ENCODE results near the gene THG1L. TPM values are rescaled to one million over a fixed set of nuclear protein-coding genes. Genes with fewer than 3 reads are reported as not detected.

Gene THG1L
- total and polyA plus RNA-seq, 2 experiments from 2014 or later = 12.2 to 13.8 TPM

GRCh38 chr5:157764531-157764930, 33.3 kb downstream of the THG1L start:
- no peak overlapping the region for H3K4me2 ChIP-seq
- TF ChIP-seq ZNF114 (CRISPR knock-in tag; IDR thresholded peaks at IDR 0.05) (no peak), REST (IDR thresholded peaks at IDR 0.05; ENCODE audit: unreplicated experiment) (no peak), ETS1 (IDR thresholded peaks at IDR 0.05) (no peak), EZH2 (IDR thresholded peaks at IDR 0.05; ENCODE audit: low read depth, unreplicated experiment) (no peak), ZNF462 (CRISPR knock-in tag; IDR thresholded peaks at IDR 0.05) (no peak), NANOG (IDR thresholded peaks at IDR 0.05; ENCODE audit: borderline replicate concordance) (no peak), POLR2AphosphoS5 (IDR thresholded peaks at IDR 0.05; ENCODE audit: low read depth) (no peak), CREB1 (CRISPR knock-in tag; IDR thresholded peaks at IDR 0.05; ENCODE audit: low read depth) (no peak), CTCF (conservative IDR thresholded peaks at IDR 0.05; ENCODE audit: low read depth in 2 of 2) (no peak), JUNB (IDR thresholded peaks at IDR 0.05; ENCODE audit: unreplicated experiment) (no peak), STAT1 (IDR thresholded peaks at IDR 0.05; ENCODE audit: unreplicated experiment) (no peak), EZH2phosphoT487 (IDR thresholded peaks at IDR 0.05; ENCODE audit: unreplicated experiment) (no peak), ZNF331 (CRISPR knock-in tag; IDR thresholded peaks at IDR 0.05; ENCODE audit: low read depth) (no peak)
- ATAC-seq (no peak), DNase-seq (ENCODE audit: low spot score) (no peak)
- H3K4me1 Mint-ChIP-seq = no peaks in the 10 kb centered on the region
- H3K4me3 ChIP-seq = no peak overlapping the region
- no peaks in the 10 kb centered on the region for H3K36me3 Mint-ChIP-seq (ENCODE audit: low read depth)
- no peaks in the 10 kb centered on the region for H3K4me1 ChIP-seq (ENCODE audit: insufficient read depth)
- H3K4me3 Mint-ChIP-seq = no peak overlapping the region
- no peaks in the 10 kb centered on the region for H3K36me3 ChIP-seq (ENCODE audit: insufficient read depth)
- H3K27ac Mint-ChIP-seq = no peak overlapping the region
- no peak overlapping the region for H2AFZ ChIP-seq
- H3K27ac ChIP-seq (ENCODE audit: low read depth) = no peak overlapping the region
- H3K9me2 ChIP-seq (ENCODE audit: insufficient read depth) = no peaks in the 10 kb centered on the region
- H3K9me3 Mint-ChIP-seq = no peaks in the 10 kb centered on the region; the same call in 2 of the 3 replicates
- H3K79me2 ChIP-seq (replicated peaks; ENCODE audit: insufficient read depth) = no peaks in the 10 kb centered on the region
- H4K20me1 ChIP-seq (replicated peaks; ENCODE audit: insufficient read depth) = no peaks in the 10 kb centered on the region
- H3K27me3 Mint-ChIP-seq (ENCODE audit: insufficient read depth, low read depth, poor library complexity) = peaks cover 5% of the 10 kb centered on the region
- H3F3A ChIP-seq (replicated peaks; ENCODE audit: low read depth) = no peaks in the 10 kb centered on the region
- H3K27me3 ChIP-seq (ENCODE audit: insufficient read depth) = no peaks in the 10 kb centered on the region
